MM.1S (cell line): ENCODE results near the gene SLC13A5.

Experiments used
- DNase-seq: peaks from one replicate; pipeline ENCODE4 v3.0.0-alpha.2; 2015
- H2AFZ ChIP-seq: fragments of 300-600 bp; sonication (generic); 2 replicates; pipeline ENCODE4 v1.6.0; 2016; ENCODE audit warnings: antibody characterized with exemption, low read length
- H3F3A ChIP-seq: fragments of 300-600 bp; sonication (generic); 2 replicates; pipeline ENCODE4 v1.6.1; 2016; ENCODE audit warnings: mild to moderate bottlenecking, antibody characterized with exemption, low read length, moderate library complexity, mixed read lengths; ENCODE audit not compliant: insufficient read depth
- H3K27ac ChIP-seq: fragments of 300-600 bp; sonication (generic); 2 replicates; pipeline ENCODE4 v1.5.1; 2016; ENCODE audit warnings: mild to moderate bottlenecking, low read length
- H3K27me3 ChIP-seq: fragments of 300-600 bp; sonication (generic); replicated peaks from 2 replicates; pipeline ENCODE4 v1.6.0; 2016; ENCODE audit warnings: low read length; ENCODE audit not compliant: insufficient read depth
- H3K36me3 ChIP-seq: fragments of 300-600 bp; sonication (generic); replicated peaks from 2 replicates; pipeline ENCODE4 v1.6.1; 2016; ENCODE audit warnings: mild to moderate bottlenecking, low read length, mixed read lengths; ENCODE audit not compliant: insufficient read depth
- H3K4me1 ChIP-seq: fragments of 300-600 bp; sonication (generic); 2 replicates; pipeline ENCODE4 v1.6.1; 2016; ENCODE audit warnings: low read length, mixed read lengths
- H3K4me2 ChIP-seq: fragments of 300-600 bp; sonication (generic); 2 replicates; pipeline ENCODE4 v1.6.0; 2016; ENCODE audit warnings: low read depth, low read length
- H3K4me3 ChIP-seq: fragments of 300-600 bp; sonication (generic); 2 replicates; pipeline ENCODE4 v1.5.1; 2016; ENCODE audit warnings: low read length, mixed read lengths
- H3K79me2 ChIP-seq: fragments of 300-600 bp; sonication (generic); 2 replicates; pipeline ENCODE4 v1.6.1; 2016; ENCODE audit warnings: mixed run types, low read length, mixed read lengths
- H3K9ac ChIP-seq: fragments of 300-600 bp; sonication (generic); 2 replicates; pipeline ENCODE4 v1.6.1; 2016; ENCODE audit warnings: low read length, mixed read lengths
- H3K9me2 ChIP-seq: fragments of 300-600 bp; sonication (generic); replicated peaks from 2 replicates; pipeline ENCODE4 v1.6.1; 2016; ENCODE audit warnings: mild to moderate bottlenecking, low read length, mixed read lengths; ENCODE audit not compliant: insufficient read depth
- H3K9me3 ChIP-seq: fragments of 300-600 bp; sonication (generic); replicated peaks from 2 replicates; pipeline ENCODE4 v1.6.1; 2016; ENCODE audit warnings: mild to moderate bottlenecking, low read length, mixed read lengths; ENCODE audit not compliant: insufficient read depth
- H4K20me1 ChIP-seq: fragments of 300-600 bp; sonication (generic); 2 replicates; pipeline ENCODE4 v1.6.1; 2016; ENCODE audit warnings: mild to moderate bottlenecking, low read length, moderate library complexity, mixed read lengths; ENCODE audit not compliant: insufficient read depth
- CTCF ChIP-seq: fragments of 300-600 bp; sonication (generic); IDR thresholded peaks from 2 replicates; pipeline ENCODE4 v1.5.1; 2016; ENCODE audit warnings: antibody characterized with exemption, low read length, mixed read lengths
- EZH2 ChIP-seq: fragments of 300-600 bp; sonication (generic); optimal IDR thresholded peaks from 2 replicates; pipeline ENCODE3; 2017; ENCODE audit warnings: low read depth, mild to moderate bottlenecking, antibody characterized with exemption, low read length, mixed read lengths
- EZH2phosphoT487 ChIP-seq: fragments of 300-600 bp; sonication (generic); IDR thresholded peaks from 2 replicates; pipeline ENCODE4 v1.6.1; 2018; ENCODE audit warnings: antibody characterized with exemption, low read length

Gene SLC13A5

GRCh38 chr17:6704470-6705052, 8.6 kb downstream of the SLC13A5 start:
- Histone ChIP-seq H3K9ac (no peak overlapping the region), H3K4me3 (no peak overlapping the region), H4K20me1 (no peaks in the 10 kb centered on the region), H2AFZ (no peak overlapping the region), H3K4me2 (no peak overlapping the region), H3K9me2 (no peaks in the 10 kb centered on the region), H3K27ac (no peak overlapping the region), H3K27me3 (peaks cover 69% of the 10 kb centered on the region), H3K79me2 (no peaks in the 10 kb centered on the region), H3K4me1 (no peaks in the 10 kb centered on the region), H3K36me3 (no peaks in the 10 kb centered on the region), H3K9me3 (no peaks in the 10 kb centered on the region), H3F3A (no peaks in the 10 kb centered on the region)
- no peak for TF ChIP-seq CTCF
- no peak for TF ChIP-seq EZH2
- no peak for TF ChIP-seq EZH2phosphoT487
- no peak for DNase-seq

DNA sequence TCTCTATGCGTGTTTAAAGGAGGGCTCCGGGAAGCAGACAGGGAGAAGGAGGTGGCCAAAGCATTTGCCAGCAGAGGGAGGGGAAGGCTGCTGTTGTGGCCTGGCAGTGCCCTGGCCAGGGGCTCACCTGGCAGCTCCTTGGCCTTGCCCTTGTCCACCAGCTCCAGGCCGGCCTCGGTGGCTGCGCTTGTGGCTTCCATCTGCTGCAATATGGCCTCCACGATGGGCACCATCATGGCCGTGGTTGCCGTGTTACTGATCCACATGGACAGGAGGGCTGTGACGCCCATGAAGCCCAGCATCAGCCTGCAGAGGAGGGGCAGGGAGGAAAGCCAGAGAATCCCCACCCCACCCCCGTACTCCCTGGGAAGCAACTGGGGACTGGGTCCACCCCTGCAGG, 9.4 kb downstream of the SLC13A5 start:
- Histone ChIP-seq H3K4me3 (no peak overlapping the region), H3K4me1 (no peaks in the 10 kb centered on the region), H3K9me3 (no peaks in the 10 kb centered on the region), H3K27ac (no peak overlapping the region), H3K79me2 (no peaks in the 10 kb centered on the region), H3K9me2 (no peaks in the 10 kb centered on the region), H2AFZ (no peak overlapping the region), H3K9ac (no peak overlapping the region), H4K20me1 (no peaks in the 10 kb centered on the region), H3K36me3 (no peaks in the 10 kb centered on the region), H3F3A (no peaks in the 10 kb centered on the region), H3K4me2 (no peak overlapping the region), H3K27me3 (peaks cover 64% of the 10 kb centered on the region)
- DNase-seq, result no peak
- TF ChIP-seq EZH2 (no peak), EZH2phosphoT487 (no peak), CTCF (no peak)

GRCh38 chr17:6702567-6703215, 10.5 kb downstream of the SLC13A5 start:
- TF ChIP-seq CTCF (no peak), EZH2phosphoT487 (no peak), EZH2 (no peak)
- Histone ChIP-seq H3K79me2 (no peaks in the 10 kb centered on the region), H3K27ac (no peak overlapping the region), H3K9me3 (no peaks in the 10 kb centered on the region), H3K36me3 (no peaks in the 10 kb centered on the region), H4K20me1 (no peaks in the 10 kb centered on the region), H3F3A (no peaks in the 10 kb centered on the region), H3K27me3 (peaks cover 56% of the 10 kb centered on the region), H3K9ac (no peak overlapping the region), H2AFZ (no peak overlapping the region), H3K4me2 (no peak overlapping the region), H3K9me2 (no peaks in the 10 kb centered on the region), H3K4me1 (no peaks in the 10 kb centered on the region), H3K4me3 (no peak overlapping the region)
- DNase-seq, result no peak
